HuH-7.5 (cell line): ENCODE results near the gene POU6F2.

Experiments used
- DNase-seq: peaks from one replicate; pipeline ENCODE4 v3.0.0; 2011; ENCODE audit warnings: low spot score

The POU6F2 gene

DNA sequence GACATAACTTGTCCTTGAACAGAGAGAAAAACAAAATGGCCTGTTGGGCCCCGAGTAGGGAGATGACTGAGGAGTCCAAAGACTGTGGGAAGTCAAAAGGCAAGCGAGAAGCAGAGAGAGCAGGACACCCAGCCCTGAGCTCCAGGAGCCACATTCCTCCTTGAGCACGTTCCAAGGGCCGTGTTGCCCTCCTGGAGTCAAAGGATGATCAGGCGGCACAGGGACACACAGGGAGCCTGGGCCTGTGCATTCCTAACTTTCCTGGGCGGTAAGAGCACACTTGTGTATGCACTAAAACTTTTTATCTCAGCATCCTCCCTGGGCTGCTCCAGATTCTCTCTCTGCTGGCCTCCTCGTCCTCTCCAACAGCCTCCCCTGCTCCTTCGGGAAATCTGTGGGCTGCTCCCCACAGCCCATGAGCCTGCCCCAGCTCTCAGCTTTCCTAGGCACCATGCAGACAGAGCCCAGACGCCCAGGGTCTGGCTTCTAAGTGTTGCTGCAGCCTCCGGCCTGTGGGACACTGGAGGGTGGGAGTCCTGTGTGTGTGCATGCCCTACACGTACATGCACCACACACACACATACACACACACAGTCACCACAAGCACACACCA is 281.8 kb downstream of the POU6F2 start:
- DNase-seq = no peak

DNA sequence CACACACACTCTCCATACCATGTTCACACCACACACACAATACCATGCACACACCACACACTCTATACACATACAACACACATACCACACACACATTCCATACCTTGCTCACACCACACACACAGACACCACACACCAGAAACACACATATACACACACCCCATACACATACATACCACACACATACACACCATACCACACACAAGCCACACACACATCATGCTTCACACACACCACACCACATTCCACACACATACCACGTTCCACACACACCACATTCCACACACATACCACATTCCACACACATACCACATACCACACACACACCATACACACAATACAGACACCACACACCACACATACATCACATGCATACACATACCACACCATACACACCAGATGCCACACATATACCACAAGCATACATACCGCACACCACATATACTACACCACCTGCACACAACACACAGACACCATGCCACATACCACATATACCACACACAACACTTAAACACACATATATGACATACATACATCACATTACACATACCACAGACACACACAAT is 282.7 kb downstream of the POU6F2 start:
- no peak for DNase-seq

DNA sequence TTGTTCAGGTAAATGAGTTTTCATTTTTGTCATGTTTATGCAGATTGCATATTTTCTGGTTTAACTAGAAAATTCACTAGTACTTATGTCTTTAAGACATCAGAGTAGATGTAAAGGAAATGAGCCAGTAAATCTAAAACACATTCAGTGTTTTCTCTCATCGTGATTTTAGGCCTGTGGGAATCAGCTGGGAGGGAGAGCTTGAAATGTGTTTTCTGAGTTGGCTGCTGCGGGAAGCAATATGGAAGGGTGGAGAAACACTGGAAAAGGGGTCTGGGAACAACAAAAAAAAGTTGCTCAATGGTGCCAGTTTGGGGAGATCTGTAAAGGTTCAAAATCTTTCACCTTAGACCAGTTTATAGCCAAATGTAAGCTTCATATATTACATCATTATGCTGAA is 284.1 kb downstream of the POU6F2 start:
- no peak for DNase-seq

DNA sequence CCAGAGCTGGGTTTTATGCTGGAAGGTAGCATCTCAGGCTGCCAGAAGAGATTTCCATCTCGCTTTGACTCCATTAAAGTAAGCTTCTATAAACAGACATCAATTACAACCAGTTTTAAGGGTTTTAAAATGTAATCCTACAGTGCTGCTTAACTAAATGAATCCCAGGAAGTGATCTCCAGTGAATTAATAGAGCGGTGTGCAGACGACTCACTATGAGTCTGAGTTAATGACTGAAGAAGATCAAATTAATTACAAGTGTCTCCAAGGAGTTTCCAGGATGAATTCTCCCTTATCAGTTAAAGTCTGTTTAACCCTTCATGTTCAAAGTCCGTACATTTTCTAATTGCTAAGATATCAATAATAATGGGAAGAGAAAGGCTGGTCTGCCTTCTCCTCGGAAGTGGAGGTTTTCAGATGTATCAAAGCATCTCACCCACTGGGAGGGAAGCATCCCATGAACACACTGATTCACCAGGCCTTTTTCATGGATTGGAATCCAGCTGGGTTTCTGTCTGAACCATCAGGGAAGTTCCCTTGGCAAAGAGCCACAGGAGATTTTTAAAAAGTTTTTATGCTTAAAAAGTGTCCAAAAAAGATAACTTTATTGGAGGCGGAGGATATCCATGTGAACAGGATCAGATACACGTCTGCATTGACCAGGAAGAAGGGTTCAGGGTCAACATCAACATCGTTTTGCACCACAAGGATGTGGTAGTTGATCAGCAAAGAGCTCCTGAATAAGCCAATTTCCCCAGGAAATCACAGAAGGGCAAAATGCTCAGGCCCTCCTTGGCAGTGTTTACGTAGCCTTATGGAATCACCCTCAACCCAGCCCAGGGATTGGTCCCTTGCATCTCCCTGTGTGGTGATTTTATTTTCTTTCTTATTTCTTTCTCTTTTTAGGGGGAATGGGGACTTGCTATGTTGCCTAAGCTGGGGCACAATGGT is 288.2 kb downstream of the POU6F2 start:
- no peak for DNase-seq

DNA sequence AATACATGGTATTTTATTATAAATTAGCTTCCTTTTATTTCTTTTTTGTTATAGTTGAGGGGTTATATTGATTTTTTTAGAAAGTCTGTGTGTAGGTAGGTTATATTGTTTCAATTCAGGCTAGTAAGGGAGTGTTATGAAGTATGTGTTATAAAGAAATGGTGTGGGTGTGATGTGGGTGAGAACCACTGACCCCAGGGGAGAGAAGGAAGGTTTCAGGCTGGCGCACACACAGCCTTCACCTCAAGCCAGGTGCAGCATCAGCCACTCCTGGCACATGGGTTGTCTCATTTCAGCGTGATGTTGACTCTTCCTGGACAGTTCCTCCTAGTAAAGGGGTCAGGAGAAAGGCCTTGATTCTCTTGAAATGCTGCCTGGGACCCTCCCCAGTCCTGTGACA is 291.3 kb downstream of the POU6F2 start:
- no peak for DNase-seq

DNA sequence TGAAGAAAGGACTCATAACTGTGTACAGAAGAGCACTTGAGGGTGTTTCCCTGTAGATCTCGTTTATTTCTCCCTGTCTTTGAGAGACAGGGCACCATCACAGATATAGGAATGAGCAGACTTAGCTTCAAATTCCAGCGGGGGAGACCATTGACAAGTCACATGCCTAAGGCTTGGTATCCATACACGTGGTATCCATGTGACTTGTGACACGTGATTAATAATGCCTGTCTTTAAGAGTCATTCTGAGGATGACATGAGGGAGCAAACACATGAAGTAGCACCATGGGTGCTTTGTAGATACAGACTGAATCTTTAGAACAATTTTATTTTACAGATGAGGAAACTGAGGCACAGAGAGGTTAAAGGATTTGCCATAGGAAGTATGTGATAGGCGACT is 292.3 kb downstream of the POU6F2 start:
- no peak for DNase-seq

DNA sequence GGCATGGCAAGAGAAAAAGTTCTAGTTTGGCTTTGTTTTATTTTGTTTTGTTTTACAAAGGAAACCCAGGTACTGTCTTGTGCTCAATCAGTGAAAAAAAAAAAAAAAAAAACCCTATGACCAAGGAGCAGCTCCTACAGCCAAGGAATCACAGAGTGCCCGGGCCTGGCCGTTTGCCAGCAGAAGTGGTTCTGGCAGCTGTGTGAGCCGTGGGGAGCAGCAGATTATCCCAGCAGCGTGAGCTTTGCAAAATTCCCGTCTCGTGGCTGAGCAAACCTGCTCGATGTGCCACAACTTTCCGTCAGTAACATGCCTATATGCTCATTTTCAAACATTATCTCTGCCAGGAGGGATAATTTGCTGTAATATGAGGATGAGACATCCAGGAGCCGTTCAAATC is 293.7 kb downstream of the POU6F2 start:
- no peak for DNase-seq

DNA sequence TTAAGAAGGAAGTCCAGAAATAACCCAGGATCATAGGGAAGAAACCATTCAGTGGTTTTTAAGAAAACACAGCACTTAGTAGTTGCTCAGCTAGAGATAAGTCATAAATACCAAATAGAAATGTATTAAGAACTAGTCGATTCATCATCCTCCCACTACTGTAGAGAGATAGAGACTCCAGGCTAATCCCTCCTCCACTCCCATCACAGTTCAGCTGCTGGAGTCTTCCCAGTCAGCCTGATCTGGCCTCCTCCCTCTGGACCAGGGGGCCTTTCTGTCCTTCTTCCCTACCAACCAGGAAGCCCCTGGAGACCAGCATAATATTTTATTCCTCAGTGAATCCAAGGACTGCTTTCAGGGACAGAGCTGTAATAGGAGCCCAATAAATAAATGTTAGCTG is 294.4 kb downstream of the POU6F2 start:
- DNase-seq = no peak

DNA sequence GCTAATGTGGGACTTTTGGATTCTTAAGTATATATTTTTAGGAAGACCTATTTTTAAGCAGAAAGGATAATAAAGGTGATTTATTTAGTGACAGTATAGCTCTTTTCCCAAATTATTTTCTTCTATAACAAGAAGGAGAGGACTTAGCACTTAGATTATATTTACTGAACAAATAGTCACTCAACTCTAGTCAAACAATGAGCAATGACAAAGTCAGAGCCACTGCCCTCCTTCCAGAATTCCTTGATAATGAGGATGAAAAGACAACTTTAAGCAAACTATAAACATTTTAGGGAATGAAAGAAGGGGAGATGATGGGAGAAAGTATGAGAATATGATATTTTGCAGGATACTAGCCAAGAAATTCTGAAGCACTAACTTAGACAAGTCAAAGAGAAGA is 295.0 kb downstream of the POU6F2 start:
- DNase-seq = no peak

DNA sequence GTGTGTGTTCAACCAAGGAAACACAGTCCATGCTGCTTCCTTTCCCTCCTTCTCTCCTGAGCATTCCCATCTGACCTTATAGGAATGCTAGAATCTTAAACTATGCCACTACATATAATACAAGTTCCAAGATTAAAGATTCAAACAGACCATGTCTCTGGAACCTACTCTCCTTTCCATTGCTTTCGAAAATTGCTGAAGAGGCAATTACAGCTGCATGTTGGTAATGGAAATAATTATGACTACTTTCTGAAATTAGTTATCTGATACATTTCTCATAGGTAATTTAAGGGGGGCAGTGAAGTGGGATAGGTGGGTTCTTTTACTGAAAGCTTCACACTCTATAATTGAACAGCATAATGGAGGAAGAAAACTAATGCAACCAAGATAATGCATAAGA is 302.6 kb downstream of the POU6F2 start:
- no peak for DNase-seq

DNA sequence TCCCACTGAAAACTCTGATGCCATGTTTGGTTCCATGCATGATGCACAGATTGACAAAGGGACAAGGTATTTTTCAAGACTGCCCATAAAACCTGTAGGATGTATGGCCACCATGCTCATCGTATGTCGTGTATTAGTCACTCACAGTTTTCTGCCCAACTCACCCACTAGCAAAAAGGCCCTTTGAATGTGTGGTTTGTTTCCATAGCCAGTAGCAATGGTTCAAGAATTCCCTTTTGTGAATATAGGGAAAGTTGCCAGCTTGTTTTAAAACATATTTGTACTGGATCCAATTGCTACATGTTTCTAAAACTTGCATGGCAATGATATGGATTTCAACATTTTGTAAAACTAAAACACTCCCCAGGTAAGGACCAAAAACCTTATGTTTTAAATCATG is 307.5 kb downstream of the POU6F2 start:
- DNase-seq = no peak

DNA sequence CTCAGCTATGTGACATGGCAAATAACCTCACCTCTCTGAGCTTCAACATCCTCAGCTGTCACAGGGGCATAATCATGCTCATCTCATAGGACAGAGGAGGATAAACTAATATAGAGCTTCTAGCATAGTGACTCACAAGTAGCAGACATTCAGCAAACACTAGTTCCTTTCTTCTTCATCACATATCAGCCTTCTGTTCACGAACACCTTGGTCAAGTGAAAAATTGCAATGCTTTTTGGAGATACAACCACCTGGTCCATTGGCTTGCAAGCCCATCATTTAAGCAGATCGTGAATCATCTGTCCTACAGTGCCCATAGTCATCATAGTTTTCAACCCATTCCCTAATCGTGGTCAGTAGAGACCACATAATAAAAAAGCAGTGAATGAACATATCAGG is 310.6 kb downstream of the POU6F2 start:
- no peak for DNase-seq

DNA sequence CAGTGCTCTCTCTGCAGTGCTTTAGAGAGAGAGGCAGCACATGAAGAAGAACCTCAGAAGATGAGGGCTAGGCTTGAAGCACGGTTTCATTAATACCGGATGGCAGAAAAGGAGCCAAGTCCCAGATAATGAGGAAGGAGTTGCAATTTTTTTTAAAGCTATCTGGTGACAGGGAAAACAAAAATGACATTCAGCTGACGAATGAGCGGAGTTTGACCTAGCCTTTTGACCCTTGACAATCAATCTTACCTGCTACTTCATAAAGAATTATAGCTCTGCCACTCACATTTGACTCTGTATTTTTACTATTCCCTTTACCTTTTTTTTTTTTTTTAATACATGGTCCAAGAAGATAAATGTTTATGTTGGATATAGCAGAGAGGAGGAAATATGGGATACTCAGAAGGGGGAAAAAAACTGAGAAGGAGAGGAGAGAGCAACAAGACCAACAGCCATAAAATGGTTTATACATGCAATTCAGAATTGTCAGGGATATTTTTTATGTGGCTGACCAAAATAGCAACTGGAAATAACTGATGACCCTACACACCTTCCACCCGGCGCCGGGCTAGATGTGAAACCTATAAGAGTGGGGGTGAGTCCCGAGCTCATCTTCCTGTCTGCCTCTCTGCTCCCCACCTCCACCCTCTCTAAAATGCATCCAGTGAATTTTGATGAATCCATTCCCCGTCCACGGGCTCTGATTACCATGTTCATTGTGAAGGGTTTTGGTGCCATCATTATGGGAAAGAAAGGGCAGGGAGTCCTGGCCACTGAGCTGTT is 314.1 kb downstream of the POU6F2 start:
- DNase-seq = no peak

DNA sequence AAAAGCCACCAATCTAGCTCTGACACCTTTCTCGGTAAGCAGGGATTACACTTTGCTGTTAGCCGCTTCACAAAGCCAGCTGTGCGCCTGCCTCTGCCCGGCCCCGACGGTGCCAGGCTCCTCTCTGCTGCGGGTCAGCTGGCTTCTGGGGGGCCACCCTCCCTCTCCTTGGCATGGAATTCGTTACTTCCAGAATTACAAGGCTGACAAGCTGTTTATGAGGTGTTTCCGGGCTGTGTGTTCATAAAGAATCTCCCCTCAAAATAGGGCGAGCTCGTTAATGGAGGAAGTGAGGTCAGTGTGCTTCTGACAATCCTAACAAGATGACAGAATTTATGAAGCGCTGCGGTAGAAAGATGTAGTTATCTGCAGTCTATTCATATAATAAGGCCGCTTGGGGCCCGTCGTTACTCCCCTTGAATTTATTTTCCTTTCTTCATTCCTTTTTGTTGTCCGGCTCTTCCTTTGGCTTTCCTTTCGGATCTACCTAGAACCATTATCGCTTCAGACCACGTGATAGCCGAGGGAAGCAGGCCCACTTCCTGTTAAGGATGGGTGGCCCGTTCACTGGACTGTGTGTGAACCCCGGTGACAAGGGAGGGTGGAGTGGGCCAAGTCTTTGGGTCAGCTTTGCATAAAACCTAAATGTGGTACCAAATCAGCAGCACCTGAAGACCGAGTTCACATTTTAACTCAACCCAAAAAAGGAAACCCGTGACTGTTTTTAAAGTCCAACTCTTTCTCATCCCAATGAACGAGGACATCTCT is 315.5 kb downstream of the POU6F2 start:
- DNase-seq = no peak

DNA sequence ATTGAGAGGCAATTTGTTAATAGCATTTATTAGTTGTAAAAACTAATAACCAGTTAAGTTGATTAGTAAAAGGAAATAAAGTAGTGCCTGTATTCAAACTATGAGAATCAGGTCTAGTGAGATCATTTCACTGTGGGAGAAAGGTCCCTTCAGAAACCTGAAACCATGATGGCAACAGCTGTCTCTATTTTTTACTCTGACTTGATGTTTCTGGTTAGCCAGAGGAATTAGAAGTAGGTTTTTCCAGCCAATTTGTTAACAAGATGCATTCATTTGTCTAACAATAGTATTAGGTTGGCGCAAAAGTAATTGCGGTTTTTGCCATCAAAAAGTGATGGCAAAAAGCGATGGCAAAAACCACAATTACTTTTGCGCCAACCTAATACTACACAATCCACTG is 316.3 kb downstream of the POU6F2 start:
- DNase-seq = no peak

DNA sequence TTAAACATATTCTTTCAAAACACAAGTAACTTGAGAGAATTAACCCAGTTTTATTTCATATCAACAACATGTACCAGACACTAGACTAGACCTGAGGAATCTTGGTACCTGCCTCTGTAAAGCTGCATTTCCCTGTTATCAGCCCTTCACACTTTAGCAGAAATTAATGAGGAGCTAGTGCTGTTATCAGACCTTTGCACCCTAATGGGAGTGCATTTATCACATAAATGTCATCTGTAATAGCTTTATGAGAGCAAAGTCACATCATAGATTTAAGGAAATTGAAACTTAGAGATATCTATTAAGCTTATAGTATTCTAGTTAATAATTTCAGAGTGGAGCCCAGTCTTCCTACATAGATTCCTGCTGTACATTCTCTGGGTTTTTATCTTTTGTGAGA is 318.1 kb downstream of the POU6F2 start:
- no peak for DNase-seq

DNA sequence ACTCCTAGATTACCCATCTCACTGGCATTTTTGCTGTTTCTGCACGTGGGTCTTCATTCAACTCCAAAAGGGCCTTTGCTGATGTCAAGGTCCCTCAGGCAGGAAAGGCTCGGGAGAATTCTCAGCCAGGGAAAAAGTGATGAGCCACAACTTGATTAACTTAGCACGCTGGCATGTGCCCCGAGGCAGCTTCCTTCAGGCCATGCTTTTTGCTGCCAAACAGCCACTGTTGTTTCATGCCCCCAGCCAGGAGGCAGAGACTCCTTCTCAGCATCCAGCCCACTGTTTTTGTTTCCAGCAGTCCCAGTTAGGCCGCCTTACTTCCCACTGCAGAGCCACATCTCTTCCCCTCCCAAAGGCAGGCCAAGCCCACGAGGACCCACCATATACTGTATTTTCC is 322.0 kb downstream of the POU6F2 start:
- DNase-seq = no peak

DNA sequence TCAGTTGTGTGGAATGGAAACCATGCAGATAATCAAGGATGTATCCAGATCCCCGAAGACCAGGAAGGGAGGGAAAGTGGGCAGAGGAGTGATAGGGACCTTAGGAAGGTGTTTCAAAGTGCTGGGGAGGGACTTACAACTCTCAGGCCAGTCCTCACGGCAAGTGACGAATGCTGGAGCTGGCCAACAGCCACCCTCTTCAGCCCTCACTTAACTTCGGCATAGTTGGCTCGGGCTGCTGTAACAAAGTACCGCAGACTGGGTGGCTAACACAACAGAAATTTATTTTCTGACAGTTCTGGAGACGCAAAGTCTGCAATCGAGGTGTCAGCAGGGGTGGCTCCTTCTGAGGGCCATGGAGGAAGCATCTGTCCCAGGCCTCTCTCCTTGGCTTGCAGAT is 322.6 kb downstream of the POU6F2 start:
- DNase-seq = no peak

DNA sequence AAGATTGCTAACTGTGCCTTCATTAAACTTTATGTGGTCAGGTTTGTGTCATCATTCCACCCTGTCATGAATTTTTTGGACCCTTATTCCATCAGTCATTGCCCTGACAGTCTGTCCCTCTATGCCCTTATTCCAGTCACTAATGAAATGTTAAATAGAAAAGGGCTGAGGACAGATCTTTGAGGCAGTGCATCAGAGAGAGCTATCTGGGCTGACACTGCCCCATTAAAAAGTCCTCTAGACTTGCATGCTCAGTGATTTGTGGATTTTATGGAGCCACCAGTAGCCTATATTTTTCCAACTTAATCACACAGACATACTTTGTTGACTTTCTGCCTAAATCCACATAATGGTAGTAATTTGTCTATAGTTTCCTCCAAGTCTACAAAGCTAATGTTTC is 323.8 kb downstream of the POU6F2 start:
- no peak for DNase-seq

DNA sequence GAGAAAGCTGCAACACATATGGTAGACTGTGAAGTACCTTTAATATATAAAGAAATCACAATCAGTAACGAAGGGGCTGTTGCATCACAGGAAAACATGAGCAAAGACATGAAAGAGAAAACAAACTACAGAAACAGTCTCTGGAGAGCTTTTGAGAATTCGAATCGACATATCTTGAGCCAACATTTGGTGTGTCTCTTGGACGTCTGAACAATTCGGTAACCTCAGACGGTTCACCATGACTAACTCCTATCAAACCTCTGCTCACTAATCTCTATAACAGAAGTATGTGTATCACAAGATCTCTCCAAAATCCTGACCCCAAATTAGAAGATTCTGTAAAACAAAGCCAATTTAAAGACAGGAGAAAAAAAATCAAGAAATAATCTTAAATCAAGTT is 326.5 kb downstream of the POU6F2 start:
- DNase-seq = no peak

DNA sequence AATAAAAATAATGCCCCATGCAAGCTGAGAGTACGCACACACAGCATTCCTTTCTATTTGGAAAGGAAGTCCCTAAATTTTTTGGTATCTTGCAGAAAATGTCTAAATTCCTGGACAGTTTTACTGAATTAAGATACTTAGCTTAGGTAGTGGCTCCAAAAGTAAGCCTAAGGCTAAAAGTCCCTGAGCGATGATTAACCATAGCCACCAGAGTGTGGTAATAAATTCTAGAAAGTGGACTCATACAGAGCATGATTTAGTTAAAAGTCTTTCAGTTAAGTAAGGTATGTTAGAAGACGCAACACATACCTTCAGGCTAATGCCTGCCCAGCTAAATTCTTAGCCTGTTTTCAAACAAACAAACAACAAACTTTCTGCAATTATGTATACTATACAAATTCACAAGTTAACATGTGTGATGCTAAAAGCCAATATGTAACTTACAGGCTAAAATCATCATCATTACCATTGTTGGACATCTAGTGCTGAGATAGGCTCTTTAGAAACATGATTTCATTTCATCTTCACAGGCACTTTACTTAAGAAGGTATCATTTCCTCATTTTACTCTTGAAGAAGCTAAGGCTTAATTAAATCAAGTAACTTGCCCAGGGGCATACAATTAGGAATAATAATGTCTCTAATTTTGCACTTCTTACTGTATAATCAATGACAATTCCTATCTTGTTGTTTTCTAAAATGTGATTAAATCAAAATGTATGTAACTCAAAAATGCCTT is 327.1 kb downstream of the POU6F2 start:
- DNase-seq = no peak
